B cell (primary cell): Measurements from ENCODE around the gene COPZ1.

Experiments
- EZH2 ChIP-seq: IDR thresholded peaks from 2 replicates; pipeline ENCODE4 v1.6.1; 2012; ENCODE audit warnings: borderline replicate concordance, low read depth, mild to moderate bottlenecking, moderate library complexity, low read length; ENCODE audit not compliant: insufficient read depth, poor library complexity, severe bottlenecking
- TF ChIP-seq, protein P1 (sequence below): fragments of 200-600 bp; IDR thresholded peaks from one replicate; pipeline ENCODE4 v1.8.0; 2022; ENCODE audit warnings: antibody characterized with exemption, mild to moderate bottlenecking

GRCh38 chr12:54285150-54286041 lies 39.5 kb upstream of the COPZ1 start:
- TF ChIP-seq, protein P1, sequence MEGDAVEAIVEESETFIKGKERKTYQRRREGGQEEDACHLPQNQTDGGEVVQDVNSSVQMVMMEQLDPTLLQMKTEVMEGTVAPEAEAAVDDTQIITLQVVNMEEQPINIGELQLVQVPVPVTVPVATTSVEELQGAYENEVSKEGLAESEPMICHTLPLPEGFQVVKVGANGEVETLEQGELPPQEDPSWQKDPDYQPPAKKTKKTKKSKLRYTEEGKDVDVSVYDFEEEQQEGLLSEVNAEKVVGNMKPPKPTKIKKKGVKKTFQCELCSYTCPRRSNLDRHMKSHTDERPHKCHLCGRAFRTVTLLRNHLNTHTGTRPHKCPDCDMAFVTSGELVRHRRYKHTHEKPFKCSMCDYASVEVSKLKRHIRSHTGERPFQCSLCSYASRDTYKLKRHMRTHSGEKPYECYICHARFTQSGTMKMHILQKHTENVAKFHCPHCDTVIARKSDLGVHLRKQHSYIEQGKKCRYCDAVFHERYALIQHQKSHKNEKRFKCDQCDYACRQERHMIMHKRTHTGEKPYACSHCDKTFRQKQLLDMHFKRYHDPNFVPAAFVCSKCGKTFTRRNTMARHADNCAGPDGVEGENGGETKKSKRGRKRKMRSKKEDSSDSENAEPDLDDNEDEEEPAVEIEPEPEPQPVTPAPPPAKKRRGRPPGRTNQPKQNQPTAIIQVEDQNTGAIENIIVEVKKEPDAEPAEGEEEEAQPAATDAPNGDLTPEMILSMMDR = peak; percentile 57
- no peak for TF ChIP-seq EZH2
